ENCODE data around the gene PRRT3. TPM values are rescaled to one million over a fixed set of nuclear protein-coding genes. Genes with fewer than 3 reads are reported as not detected.

Gene PRRT3
- total and polyA plus RNA-seq, 12 donors: 0.30 to 6.4 (median 3.0) TPM

- Histone ChIP-seq H3K4me3 (no peak overlapping the region), H3K36me3 (replicated peaks in 1 of 2) (peaks cover 0 to 24% of the 10 kb centered on the region in 2 donors), H3K27ac (no peak overlapping the region), H3K27me3 (no peaks in the 10 kb centered on the region), H3K4me1 (replicated peaks in 1 of 2) (peaks cover 21 to 24% of the 10 kb centered on the region in 2 donors), H3K9me3 (replicated peaks in 1 of 3) (no peaks in the 10 kb centered on the region)
- intact Hi-C loops (cut with DNase I): no loop called here
- WGBS, 4 donors: 93 to 98% (median 96%) methylated on average over 4 of the region's 4 CpGs
- DNase-seq: no peak
- no peak for TF ChIP-seq POLR2A (IDR thresholded peaks at IDR 0.05)
- TF ChIP-seq, protein P1, sequence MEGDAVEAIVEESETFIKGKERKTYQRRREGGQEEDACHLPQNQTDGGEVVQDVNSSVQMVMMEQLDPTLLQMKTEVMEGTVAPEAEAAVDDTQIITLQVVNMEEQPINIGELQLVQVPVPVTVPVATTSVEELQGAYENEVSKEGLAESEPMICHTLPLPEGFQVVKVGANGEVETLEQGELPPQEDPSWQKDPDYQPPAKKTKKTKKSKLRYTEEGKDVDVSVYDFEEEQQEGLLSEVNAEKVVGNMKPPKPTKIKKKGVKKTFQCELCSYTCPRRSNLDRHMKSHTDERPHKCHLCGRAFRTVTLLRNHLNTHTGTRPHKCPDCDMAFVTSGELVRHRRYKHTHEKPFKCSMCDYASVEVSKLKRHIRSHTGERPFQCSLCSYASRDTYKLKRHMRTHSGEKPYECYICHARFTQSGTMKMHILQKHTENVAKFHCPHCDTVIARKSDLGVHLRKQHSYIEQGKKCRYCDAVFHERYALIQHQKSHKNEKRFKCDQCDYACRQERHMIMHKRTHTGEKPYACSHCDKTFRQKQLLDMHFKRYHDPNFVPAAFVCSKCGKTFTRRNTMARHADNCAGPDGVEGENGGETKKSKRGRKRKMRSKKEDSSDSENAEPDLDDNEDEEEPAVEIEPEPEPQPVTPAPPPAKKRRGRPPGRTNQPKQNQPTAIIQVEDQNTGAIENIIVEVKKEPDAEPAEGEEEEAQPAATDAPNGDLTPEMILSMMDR (IDR thresholded peaks at IDR 0.05): peak in 1 of 6 experiments; percentile 12
Observed at GRCh38 chr3:9930804-9931418, 21.3 kb downstream of the PRRT3 start.

GRCh38 chr3:9928158-9928557 is 24.1 kb downstream of the PRRT3 start:
- 90 to 98% (median 95%) methylated on average over 4 to 23 of the region's 23 CpGs for WGBS, 4 donors
- peaks cover 0 to 29% of the 10 kb centered on the region in 2 donors for H3K36me3 ChIP-seq (replicated peaks in 1 of 2)
- TF ChIP-seq, protein P1 (IDR thresholded peaks at IDR 0.05): no peak
- TF ChIP-seq POLR2A (IDR thresholded peaks at IDR 0.05): no peak

DNA sequence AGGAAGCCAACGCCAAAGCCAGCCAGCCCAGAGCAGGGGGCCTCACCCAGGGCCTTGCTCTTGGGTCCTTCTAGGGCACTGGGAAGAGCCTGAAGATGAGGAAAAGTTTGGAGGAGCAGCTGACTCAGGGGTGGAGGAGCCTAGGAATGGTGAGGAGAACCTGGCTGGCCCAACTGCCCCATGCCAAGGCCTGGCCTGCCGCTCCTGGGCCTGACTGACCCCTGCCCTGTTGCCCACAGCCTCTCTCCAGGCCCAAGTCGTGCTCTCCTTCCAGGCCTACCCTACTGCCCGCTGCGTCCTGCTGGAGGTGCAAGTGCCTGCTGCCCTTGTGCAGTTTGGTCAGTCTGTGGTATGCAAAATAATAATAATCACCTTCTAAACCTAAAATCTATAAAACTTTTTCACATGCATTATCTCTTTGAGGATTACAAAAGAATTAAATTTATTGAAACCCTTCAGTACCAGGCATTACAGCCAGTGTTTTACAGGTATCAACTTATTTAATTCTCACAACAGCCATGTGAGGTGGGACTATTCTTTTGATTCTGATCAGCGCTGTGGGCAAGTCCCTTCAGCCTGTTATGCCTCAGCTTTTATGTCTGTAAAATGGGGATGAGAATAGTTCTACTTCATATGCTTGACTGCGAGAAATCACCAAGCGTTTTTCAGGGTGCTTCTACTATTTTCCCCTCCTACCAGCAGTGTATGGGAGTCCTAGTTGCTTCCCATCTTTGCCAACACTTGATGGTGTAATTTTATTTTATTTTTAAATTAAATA is 33.8 kb downstream of the PRRT3 start:
- TF ChIP-seq, protein P1 (IDR thresholded peaks at IDR 0.05): no peak
- no peak for TF ChIP-seq POLR2A (IDR thresholded peaks at IDR 0.05)
- intact Hi-C loops (cut with DNase I): no loop called here
- 89 to 94% (median 90%) methylated on average over 4 to 8 of the region's 8 CpGs for WGBS, 4 donors
- Histone ChIP-seq H3K4me1 (replicated peaks in 1 of 2) (peaks cover 31 to 49% of the 10 kb centered on the region in 2 donors), H3K4me3 (peak overlapping the region in 1 of 4 donors; percentile 69), H3K36me3 (replicated peaks in 1 of 2) (no peaks in the 10 kb centered on the region), H3K9me3 (replicated peaks in 1 of 3) (no peaks in the 10 kb centered on the region), H3K27me3 (no peaks in the 10 kb centered on the region), H3K27ac (no peak overlapping the region)
- no peak for DNase-seq

More at GRCh38 chr3:9928158-9928557, 24.1 kb downstream of the PRRT3 start:
- Histone ChIP-seq H3K27me3 (no peaks in the 10 kb centered on the region), H3K9me3 (replicated peaks in 1 of 3) (no peaks in the 10 kb centered on the region), H3K4me3 (no peak overlapping the region), H3K27ac (no peak overlapping the region), H3K4me1 (replicated peaks in 1 of 2) (peaks cover 4 to 8% of the 10 kb centered on the region in 2 donors)
- intact Hi-C loops (cut with DNase I): no loop called here
- DNase-seq: no peak

- H3K36me3 ChIP-seq (replicated peaks in 1 of 2): no peaks in the 10 kb centered on the region
- peak in 1 of 2 donors; percentile 18 for TF ChIP-seq POLR2A (IDR thresholded peaks at IDR 0.05)
- TF ChIP-seq, protein P1 (IDR thresholded peaks at IDR 0.05): no peak
- H3K4me3 ChIP-seq: peak overlapping the region in 1 of 4 donors; percentile 69
- no peaks in the 10 kb centered on the region for H3K27me3 ChIP-seq
- no peaks in the 10 kb centered on the region for H3K9me3 ChIP-seq (replicated peaks in 1 of 3)
- H3K27ac ChIP-seq: peak overlapping the region in 2 of 5 donors; percentile 93 to 95
- H3K4me1 ChIP-seq (replicated peaks in 1 of 2): peaks cover 31 to 51% of the 10 kb centered on the region in 2 donors
- peak in 6 of 7 donors; percentile 31 to 71 (median 40) for DNase-seq
- WGBS, 4 donors: 17 to 68% (median 55%) methylated on average over 2 to 10 of the region's 10 CpGs
- intact Hi-C loops (cut with DNase I): no loop called here
Observed at GRCh38 chr3:9917820-9918219, 34.4 kb downstream of the PRRT3 start.
